ENCODE data around the gene REX1BD.
A peak's percentile ranks its signal among the peaks of the same experiment; 100 is the strongest.
"Not testable (repeated sequence)": the region's sequence is repeated elsewhere in the genome, so short reads cannot be mapped to it uniquely, and the experiment has no call there.

Gene REX1BD

GRCh38 chr19:18588611-18589379, at the start of gene REX1BD:
REX1BD (plus strand) TSS chr19:18588798; CDS start chr19:18588802, 4 bp downstream.
- DNase-seq (ENCODE audit: low read depth): no peak

GRCh38 chr19:18539372-18539771, 49.2 kb upstream of the REX1BD start:
- DNase-seq (ENCODE audit: low read depth): no peak

DNA sequence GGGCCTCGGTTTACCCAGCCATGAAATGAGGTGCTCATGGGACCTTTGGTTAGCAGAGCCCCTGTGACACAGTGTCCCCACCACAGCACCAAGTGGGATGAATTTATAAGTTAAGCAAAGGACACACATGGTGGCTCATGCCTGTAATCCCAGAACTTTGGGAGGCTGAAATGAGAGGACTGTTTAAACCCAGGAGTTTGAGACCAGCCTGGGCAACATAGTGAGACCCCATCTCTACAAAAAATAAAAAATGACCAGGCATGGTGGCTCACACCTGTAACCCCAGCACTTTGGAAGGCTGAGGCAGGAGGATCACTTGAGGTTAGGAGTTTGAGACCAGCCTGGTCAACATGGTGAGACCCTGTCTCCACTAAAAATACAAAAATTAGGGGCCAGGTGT, 48.4 kb upstream of the REX1BD start:
- not testable (repeated sequence) for DNase-seq (ENCODE audit: low read depth)

GRCh38 chr19:18541258-18541991, 47.2 kb upstream of the REX1BD start:
- DNase-seq (ENCODE audit: low read depth): no peak

- no peak for DNase-seq (ENCODE audit: low read depth)
Observed at GRCh38 chr19:18541992-18542940, 46.3 kb upstream of the REX1BD start.

GRCh38 chr19:18542941-18543813, 45.4 kb upstream of the REX1BD start, which contains the start of gene FKBP8:
FKBP8 (minus strand) TSS chr19:18543573; CDS start chr19:18541970, 1,603 bp downstream.
- DNase-seq (ENCODE audit: low read depth): no peak

- DNase-seq (ENCODE audit: low read depth): no peak
Observed at GRCh38 chr19:18543814-18544475, 44.7 kb upstream of the REX1BD start.

- no peak for DNase-seq (ENCODE audit: low read depth)
Observed at GRCh38 chr19:18551631-18552030, 37.0 kb upstream of the REX1BD start.

GRCh38 chr19:18557411-18558201, 31.0 kb upstream of the REX1BD start, which contains the start of gene KXD1:
KXD1 (plus strand) TSS chr19:18557870; CDS start chr19:18562057, 4,187 bp downstream.
- DNase-seq (ENCODE audit: low read depth): peak; percentile 91

DNA sequence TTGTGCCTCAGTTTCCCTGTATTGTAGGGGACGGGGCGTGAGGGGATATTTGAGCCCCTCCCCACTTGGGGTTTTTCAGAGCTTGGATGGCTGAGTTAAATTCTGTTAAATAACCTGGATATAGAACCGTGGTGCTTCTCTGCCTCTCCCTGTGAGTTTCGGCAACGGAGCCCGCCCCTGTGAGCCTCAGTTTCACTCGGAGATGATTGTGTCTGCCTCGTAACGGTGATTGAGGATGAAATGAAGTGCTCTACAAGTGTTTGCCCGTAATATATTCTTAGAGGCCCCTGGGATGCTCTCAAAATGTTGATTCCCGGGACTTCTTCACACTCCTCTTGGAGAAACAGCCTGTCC, 30.4 kb upstream of the REX1BD start:
- DNase-seq (ENCODE audit: low read depth): no peak

DNA sequence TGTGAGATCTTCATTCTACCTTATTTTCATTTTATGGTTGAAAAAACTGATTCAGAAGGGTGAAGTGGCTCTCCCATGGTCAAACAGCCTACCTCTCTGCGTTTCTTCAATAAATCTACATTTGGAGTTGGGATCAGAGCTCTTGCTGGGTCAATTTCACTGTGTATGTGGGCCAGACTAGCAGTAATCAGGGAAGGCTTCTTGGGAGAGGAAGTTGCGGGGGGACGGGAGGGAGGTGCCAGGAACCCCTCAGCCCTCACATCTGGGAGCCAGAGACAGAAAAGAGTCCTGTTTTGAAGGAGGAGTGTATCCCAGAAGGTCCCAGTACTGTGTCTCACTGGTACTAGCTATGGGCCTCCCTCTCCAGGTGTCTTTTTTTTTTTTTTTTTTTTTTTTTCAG, 30.0 kb upstream of the REX1BD start:
- no peak for DNase-seq (ENCODE audit: low read depth)

- no peak for DNase-seq (ENCODE audit: low read depth)
Observed at GRCh38 chr19:18559685-18560084, 28.9 kb upstream of the REX1BD start.

DNA sequence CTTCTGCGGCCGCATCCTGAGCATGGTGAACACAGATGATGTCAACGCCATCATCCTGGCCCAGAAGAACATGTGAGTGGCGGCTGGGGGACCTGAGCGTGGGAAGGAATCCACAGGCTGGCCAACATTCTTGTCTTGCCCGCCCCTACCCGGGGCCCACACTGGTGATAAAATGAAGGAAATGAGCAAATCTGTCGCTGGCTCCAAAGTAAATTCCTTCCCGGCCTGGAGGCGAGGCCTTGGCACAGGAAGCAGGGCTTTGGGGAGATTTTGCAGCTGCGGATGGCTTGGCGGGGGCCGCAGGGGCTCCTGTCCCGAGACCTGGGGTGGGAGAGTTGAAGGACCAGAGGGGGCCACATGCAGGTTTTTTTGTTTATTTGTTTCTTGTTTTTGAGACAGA, 26.5 kb upstream of the REX1BD start:
- no peak for DNase-seq (ENCODE audit: low read depth)

- DNase-seq (ENCODE audit: low read depth): no peak
Observed at GRCh38 chr19:18566953-18567352, 21.6 kb upstream of the REX1BD start.

GRCh38 chr19:18568367-18568766, 20.2 kb upstream of the REX1BD start:
- no peak for DNase-seq (ENCODE audit: low read depth)

- DNase-seq (ENCODE audit: low read depth): peak; percentile 71
Observed at GRCh38 chr19:18571564-18572344, 16.8 kb upstream of the REX1BD start, which contains the start of gene UBA52. UBA52 (plus strand) TSS chr19:18571857; CDS start chr19:18573301, 1,444 bp downstream.

GRCh38 chr19:18574691-18575291, 13.8 kb upstream of the REX1BD start:
- no peak for DNase-seq (ENCODE audit: low read depth)

DNA sequence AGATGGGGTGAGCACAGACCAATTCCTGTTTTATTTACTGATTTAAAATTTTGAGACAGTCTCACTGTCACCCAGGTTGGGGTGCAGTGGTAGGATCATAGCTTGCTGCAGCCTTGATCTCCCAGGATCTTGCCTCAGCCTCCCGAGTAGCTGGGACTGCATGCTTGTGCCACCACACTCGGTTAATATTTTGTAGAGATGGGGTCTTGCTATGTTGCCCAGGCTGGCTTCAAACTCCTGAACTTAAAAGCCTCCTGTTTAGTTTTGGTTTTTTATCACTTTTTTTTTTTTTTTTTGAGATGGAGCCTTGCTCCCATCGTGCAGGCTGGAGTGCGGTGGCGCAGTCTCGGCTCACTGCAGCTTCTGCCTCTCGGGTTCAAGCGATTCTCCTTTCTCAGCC, 12.2 kb upstream of the REX1BD start:
- DNase-seq (ENCODE audit: low read depth): no peak

Data from GM04503 (cell line).